GM21576 (cell line): ENCODE data around the gene GALE.
"Not testable (repeated sequence)": the region's sequence is repeated elsewhere in the genome, so short reads cannot be mapped to it uniquely, and the experiment has no call there.

ENCODE experiments used
- ATAC-seq: cut with Tn5 transposase; IDR thresholded peaks from one replicate; pipeline ENCODE4 v1.9.1; 2021; ENCODE audit warnings: mild to moderate bottlenecking, moderate library complexity; ENCODE audit not compliant: unreplicated experiment

The GALE gene

GRCh38 chr1:23793018-23793781, 7.4 kb downstream of the GALE start:
- no peak for ATAC-seq

DNA sequence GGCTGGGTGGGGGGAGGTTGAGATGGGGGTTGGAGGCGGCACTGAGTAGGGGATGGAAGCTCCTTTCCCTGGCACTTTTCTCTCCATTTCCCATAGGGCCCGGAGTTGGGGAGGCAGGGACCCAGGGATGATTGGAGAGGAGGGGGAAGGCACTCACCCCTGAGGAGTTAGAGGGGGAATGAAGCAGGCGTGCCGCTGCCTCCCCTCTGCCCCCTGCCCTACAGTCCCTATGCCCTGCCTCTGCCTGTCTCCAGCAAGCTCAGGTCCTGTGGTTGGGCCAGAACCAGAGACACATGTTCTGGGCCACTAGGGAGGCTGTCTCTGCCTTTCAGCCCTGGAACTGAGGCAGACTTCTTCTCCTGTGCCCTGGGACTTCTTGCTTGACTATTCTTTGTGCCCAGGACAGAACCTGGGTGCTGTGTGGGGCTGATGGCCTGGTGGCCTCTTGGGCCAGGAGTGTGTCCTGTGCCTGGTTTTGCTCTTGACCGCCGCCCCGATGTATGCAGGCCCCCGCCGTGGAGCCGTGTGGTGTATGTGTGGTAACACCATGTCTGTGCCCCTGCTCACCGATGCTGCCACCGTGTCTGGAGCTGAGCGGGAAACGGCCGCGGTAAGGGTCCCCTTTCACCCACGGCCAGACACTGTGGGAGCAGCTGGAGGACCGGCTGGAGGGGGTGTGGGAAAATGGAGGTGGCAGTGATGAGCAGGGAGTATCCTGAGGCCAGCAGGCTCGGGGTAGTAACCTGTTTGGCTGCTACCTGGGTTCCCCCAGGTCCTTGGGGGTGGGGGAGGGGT, 8.2 kb downstream of the GALE start:
- ATAC-seq, result no peak

GRCh38 chr1:23791516-23792047, 9.0 kb downstream of the GALE start:
- ATAC-seq, result no peak

GRCh38 chr1:23790696-23791515, 9.6 kb downstream of the GALE start, which contains the start of gene LYPLA2:
Gene LYPLA2 (plus strand): TSS chr1:23791145. CDS start chr1:23792683, 1,538 bp downstream.
- peak; percentile 70 for ATAC-seq

DNA sequence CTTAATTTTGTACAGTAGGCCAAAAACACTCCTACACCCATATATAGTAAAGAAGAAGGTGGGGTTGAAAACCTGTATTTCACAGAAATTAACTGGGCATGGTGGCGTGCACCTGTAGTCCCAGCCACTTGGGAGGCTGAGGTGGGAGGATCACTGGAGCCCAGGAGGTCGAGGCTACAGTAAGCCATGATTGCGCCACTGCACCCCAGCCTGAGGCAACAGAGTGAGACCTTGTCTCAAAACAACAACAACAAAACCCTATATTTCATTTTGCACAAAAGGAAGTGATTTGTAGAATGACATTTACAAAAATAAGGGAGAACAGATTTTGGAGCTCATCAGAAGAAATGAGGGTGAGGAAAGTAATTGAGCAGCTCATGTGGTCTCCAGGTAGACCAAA, 11.9 kb downstream of the GALE start:
- ATAC-seq, result no peak

GRCh38 chr1:23787701-23788100, 12.9 kb downstream of the GALE start:
- ATAC-seq, result no peak

DNA sequence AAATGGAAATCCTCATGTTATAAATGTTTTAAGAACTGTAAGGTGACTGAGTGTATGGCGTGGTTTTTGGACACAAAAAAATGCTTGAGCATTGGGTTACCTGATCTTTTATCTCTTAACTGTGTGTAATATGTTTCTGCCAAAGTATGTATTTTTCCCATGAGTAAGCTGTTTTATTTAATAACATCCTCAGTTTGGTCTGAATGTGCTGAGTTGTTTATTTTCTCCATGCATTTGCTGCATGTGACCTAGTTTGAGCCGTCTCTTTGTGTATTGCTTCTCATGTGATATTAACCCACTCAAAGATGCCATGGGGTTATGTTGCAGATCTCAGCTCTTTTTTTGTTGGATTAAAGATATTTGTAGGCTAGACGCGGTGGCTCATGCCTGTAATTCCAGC, 15.7 kb downstream of the GALE start:
- no peak for ATAC-seq

GRCh38 chr1:23783141-23783540, 17.4 kb downstream of the GALE start:
- not testable (repeated sequence) for ATAC-seq

- ATAC-seq, result no peak
Measured at GRCh38 chr1:23779826-23780371, 20.7 kb downstream of the GALE start.

DNA sequence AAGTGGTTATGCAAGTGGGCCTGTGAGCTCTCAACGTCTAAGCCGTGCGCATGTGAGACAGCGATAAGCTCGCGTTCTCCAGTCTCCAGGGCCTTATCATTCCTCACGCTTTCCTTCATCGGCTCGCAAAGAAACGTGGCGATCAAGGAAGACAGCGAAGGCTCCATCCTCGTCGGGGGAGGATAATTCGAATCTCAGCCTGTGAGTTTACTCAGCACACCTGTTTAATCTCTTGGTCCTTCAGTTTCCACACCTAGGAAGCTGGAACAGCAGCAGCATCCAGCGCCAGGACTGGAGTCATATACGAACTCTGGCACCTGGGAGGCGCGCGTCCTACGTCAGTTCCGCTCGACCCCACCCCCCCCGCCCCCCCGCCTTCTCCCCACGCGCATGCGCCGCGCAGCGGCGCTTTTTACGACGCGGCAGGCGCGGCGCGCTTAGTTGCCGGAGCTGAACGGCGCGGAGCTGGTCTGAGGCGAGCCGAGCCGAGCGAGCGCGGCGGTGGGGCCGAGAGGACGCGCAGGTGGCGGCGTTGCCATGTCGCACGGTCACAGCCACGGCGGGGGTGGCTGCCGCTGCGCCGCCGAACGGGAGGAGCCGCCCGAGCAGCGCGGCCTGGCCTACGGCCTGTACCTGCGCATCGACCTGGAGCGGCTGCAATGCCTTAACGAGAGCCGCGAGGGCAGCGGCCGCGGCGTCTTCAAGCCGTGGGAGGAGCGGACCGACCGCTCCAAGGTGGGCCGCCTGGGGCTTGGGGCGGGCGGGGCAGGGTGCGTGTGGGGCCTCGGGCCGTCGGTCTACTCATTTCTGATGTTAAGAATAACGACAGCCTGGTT, 22.4 kb downstream of the GALE start, which contains the start of gene PITHD1:
TSS of gene PITHD1 (plus strand) at position 440 of the 836 bp plus-strand sequence. CDS start at position 538, 98 bp downstream.
- ATAC-seq, result peak; percentile 62

DNA sequence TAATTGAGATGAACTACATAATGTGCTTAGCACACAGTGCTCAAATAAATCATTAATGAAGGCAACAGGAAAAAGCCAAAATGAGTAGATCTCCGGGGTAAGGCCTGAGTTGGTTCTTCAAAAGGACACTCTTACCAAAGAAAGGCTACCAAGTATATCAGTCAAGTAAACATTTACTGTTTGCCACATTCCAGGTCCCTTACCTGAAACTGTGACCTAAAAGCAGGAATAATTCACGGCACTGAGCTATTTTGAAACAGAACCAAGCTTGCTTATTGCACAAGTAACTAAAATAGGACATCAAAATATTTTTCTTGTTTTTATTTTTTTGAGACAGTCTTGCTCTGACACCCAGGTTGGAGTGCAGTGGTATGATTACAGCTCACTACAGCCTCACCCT, 24.3 kb downstream of the GALE start:
- ATAC-seq, result no peak

GRCh38 chr1:23774174-23774880, 26.2 kb downstream of the GALE start:
- no peak for ATAC-seq

DNA sequence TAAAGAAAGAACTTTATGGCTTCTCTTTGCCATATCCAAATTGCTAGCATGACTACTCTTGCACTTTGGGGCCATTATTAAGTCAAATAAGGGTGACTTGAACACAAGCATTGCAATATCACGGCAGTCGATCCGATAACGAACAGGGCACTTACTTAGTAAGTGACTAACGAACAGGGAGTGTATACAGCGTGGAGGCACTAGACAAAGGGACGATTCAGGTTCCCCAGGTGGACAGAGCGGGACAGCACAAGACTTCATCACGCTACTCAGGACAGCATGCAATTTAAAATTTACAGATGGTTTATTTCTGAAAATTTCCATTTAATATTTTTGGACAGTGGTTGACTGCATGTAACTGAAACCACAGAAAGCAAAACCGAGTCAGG, 27.7 kb downstream of the GALE start:
- ATAC-seq, result no peak

DNA sequence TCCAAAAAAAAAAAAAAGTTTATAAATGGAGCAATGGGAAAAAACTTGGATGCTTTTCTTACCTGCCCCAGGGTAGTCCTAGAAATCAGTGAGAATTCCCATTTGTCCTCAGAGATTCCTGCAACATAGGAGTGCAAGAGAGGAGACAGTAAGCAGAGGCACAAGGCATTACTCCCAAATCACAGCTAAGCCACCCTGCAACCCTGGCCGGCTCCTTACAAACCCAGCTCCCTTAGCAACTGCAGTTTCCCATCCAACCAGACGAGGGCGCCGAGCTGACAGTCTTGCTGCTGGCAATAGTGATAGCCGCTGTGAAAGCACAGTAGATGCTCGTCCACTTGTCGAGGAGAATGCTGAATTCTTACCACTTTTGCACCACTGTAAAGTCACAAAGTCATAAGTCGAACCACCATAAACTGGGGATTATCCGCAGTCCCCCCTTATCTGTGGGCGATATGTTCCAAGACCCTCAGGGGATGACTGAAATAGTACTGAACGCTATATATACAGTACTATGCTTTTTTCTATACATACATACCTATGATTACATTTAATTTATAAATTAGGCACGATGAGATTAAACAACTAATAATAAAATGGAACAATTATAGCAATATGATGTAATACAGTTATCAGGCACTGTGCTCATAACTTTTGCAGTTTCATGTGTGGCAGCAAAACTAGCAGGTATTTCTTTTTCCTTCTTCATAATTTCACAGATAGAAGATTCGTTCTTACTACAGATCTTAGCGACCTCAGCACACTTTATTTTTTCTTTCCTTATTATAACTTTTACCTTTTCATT, 28.3 kb downstream of the GALE start:
- ATAC-seq, result no peak

DNA sequence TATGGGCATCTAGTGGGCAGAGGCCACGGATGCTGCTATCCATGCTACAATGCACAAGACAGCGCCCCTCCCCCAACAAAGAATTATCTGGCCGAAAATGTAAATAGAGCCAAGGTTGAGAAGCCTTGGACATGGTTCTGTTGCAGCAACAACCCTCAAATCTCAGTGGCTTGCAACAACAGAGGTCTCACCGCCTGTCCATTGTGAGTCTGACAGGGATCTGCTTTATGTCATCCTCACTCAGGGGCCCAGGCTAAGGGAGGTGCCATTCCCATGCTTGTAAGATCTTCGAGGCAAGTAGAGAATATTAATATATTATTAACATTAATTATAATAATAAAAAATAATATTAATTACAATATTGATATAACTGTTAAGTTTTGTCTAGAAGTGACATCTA, 31.8 kb downstream of the GALE start:
- ATAC-seq, result no peak

- no peak for ATAC-seq
Measured at GRCh38 chr1:23763041-23763577, 37.4 kb downstream of the GALE start.

DNA sequence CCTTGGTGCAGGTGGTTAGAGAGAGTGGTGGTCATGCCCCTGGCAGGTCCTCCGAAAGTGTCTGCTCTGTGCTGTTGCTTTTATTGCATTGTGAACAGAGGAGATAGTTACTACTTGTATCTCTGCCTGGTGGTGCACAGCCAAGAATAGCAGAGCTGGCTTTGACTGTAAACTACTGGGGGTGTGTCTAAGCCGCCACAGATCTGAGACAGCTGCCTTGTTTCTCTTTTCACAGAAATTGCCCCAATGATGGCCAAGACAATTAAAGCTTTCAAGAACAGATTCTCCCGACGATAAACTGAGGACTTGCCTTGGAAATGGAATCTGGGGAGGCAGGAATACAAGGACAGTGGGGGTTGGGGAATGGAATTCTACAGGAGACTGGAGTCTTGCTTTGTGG, 41.3 kb downstream of the GALE start:
- ATAC-seq, result no peak

DNA sequence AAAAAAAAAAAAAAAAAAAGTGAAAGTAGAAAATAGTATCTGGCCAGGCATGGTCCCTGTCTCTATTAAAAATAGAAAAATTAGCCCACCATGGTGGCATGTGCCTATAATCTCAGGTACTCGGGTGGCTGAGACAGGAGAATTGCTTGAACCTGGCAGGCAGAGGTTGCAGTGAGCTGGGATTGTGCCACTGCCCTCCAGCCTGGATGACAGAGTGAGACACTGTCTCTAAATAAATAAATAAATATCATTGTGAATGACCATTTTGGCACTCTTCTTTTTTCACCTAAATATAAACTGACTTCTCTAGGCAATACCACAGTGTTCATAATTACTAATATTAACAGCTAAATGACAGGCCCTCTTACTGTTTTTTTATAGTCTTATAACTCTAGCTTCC, 42.7 kb downstream of the GALE start:
- ATAC-seq, result no peak
